ENCODE results near the gene MYH14.

- TF ChIP-seq CTCF (conservative IDR thresholded peaks at IDR 0.05; ENCODE audit: low read depth, low read length) (no peak), EZH2 (IDR thresholded peaks at IDR 0.05; ENCODE audit: borderline replicate concordance, low read depth, low read length, poor library complexity, severe bottlenecking) (no peak)
Measured at GRCh38 chr19:50190439-50190891, 13.0 kb upstream of the MYH14 start.

Data from A673 (cell line).